ENCODE measurements around the gene FAM9B.

DNA sequence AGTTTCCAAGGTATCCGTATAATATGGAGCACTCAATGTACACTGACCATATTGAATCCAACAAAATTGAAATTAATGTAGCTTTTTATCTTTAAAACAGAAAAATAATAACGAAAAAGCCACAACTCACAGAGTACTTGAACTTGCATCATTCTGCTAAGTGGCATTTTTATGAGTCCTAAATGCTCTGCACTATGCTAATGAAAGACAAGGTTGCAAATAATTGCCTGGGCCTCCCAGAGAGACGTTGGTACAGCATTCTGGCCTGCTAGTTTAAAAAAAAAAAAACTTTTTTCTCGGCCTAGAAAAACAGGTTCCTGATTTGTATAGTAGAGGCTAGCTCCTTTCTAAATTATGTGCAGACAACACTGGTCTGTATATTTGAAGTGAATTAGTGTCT lies 4.3 kb upstream of the FAM9B start:
- TF ChIP-seq CTCF (conservative IDR thresholded peaks at IDR 0.05 in 1 of 2, IDR thresholded peaks at IDR 0.05 in 1 of 2; ENCODE audit: low read depth in 1 of 2, low read length in 2 of 2) (no peak), EZH2 (IDR thresholded peaks at IDR 0.05; ENCODE audit: low read length, missing control alignments) (no peak)

Measured in fibroblast of lung (primary cell).